ENCODE measurements around the gene ACOT7.

DNA sequence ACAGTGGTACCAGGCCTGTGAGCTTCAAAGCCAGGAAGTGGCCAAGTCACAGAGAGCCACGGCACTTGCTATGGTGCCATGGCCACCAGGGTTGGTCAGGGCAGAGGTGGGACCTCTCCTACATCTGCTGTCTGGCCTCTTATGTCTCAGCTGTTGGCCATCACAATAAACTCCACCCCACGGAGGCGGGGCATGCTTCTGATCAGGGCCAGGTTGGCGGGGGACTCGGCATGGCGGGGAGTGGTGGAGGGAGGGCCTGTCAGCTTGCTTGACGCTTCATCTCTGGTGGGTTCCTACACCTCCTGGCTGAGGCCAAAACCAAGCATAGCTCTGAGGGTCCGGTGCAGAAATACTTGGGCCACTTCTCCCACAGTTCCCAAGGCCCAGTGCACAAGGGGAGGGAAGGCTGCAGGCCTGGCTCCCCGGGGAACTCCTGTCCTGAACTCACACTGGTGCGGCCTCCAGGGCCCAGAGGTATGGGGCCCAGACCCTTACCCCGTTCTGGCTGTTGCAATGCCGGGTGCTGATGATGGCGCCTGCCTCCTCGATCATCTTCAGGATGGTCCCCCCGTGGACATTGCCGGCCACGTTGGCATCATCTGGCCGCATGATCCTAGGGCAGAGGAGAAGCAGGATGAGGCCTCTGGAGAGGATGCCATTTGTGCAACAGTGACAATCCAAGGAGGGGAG lies 44.2 kb downstream of the ACOT7 start:
- TF ChIP-seq CTCF (IDR thresholded peaks at IDR 0.05) (no peak), POLR2A (IDR thresholded peaks at IDR 0.05) (no peak), EP300 (IDR thresholded peaks at IDR 0.05) (no peak)
